ENCODE measurements around the gene HOXA5.
A peak's percentile ranks its signal among the peaks of the same experiment; 100 is the strongest.

HOXA5 gene

DNA sequence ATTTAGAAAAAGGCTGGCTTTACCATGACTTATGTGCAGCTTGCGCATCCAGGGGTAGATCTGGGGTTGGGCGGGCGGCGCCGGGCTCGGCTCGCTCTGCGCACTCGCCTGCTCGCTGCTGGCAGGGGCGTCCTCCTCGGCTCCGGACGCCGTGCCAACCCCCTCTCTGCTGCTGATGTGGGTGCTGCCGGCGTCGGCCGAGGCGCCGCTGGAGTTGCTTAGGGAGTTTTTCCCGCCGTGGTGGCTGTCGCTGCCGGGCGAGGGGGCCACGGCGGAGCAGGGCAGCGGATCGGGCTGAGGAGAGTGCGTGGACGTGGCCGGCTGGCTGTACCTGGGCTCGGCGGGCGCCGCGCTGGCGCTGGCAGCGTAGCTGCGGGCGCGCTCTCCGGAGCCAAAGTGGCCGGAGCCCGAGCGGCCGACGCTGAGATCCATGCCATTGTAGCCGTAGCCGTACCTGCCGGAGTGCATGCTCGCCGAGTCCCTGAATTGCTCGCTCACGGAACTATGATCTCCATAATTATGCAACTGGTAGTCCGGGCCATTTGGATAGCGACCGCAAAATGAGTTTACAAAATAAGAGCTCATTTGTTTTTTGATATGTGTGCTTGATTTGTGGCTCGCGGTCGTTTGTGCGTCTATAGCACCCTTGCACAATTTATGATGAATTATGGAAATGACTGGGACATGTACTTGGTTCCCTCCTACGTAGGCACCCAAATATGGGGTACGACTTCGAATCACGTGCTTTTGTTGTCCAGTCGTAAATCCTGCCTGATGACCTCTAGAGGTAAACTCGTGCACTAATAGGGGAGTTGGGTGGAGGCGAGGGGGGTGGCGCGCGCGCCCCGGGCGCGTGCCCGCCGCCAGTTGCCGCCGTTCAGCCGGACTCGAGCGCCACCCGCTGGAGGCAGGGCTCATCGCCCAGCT is at the start of gene HOXA5:
Gene HOXA5 (minus strand): TSS at position 659 of the 927 bp plus-strand sequence. CDS start 74 bp downstream, at position 585.
- no peak for DNase-seq (ENCODE audit: low read depth in 2 of 2)

DNA sequence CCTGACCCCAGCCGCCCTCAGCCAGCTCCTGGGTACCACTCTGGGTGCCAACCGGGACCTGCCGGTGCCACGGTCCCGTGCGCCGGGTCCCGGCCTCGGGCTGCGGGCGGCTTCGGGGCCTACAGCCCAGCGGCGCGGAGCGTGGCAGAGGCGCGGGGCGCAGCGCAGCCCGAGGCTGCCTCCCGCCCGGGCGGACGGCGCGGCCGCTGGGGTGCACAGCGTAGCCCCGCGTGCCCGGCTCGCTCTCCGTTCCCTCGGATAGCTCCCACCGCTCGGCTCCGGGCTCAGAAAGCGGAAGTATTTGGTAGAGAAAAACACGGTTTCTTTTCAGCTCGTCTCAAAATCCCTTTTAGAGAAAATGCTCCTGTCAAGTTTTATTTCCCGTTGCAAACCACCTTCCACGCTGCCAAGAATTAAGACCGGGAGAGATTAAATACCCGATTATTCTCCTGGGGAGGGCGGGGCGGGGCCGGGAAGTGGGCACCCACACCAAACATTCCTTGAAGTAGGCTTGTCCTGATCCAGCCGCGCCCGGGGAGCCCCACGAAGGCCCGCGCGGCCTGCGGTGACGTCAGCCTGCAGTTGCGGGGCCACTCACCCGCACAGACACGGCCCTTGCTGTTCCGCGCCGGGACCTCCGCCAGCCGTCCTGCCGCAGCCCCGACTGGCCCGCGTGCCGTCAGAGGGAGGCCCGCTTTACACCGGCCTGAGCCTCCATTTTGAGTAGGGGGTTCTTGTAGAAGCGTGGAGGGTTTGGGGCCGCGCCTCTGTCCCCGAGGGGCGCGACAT is 49.3 kb upstream of the HOXA5 start:
- no peak for DNase-seq (ENCODE audit: low read depth in 2 of 2)

DNA sequence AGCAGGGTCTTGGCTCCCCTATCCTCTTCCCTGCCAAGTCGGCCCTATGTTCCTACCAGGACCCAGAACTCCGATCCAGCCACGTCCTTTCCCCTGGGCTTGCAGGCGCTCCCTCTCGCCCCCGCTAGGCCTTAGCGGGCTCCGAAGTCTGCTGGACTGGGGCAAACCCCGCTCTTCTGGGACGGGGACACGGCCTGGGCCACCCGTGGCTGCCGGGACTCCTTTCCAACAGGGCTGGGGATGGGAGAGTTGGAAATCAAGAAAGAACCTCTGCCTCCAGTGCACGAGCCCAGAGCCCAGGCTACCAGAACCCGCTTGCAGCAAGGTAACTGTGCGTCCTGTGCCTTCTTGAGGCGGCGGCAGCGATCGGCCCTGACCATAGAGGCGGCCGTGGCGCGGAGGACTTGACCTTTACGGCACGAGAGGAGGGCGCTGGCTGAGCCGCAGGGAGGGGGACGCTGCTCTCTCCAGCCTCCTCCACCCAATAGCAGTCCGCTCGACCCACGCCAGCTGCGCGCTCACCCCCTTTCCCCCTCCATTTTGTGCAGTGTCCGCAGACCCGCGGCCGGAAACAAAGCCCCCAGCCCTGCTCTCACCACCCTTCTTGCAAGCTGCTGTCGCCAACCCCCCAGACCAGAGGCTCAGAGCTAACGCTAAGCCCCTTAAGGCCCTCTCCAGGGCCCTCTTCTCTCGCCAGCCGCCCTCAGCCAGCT is 48.5 kb upstream of the HOXA5 start:
- no peak for DNase-seq (ENCODE audit: low read depth in 2 of 2)

DNA sequence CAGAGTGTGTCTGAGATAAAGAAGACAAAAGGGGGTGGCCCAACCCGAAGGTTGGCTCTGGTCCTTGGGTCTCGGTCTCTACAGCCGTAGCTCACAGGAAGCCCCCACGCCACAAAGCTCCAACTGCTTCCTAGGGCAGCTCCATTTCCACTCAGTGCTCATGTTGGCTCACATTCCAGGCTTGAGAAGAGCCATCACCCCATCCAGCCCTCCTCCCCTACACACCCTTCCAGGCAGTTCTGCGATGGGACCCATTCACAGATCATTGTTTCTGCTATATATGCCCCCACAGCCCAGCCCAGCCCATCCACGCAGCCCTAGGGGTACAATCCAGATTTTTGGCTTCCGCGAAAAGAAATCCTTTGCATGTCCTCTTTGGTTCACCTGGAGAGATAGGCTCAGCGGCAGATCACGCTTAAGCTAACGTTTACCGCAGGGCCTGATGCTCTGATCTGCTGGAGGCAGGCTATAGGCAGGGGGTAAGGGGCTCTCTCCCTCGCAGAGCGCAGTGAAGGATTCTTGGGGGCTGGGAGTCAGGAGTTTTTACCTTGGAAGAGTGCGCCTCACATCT is 47.8 kb upstream of the HOXA5 start:
- DNase-seq (ENCODE audit: low read depth in 2 of 2), result no peak

DNA sequence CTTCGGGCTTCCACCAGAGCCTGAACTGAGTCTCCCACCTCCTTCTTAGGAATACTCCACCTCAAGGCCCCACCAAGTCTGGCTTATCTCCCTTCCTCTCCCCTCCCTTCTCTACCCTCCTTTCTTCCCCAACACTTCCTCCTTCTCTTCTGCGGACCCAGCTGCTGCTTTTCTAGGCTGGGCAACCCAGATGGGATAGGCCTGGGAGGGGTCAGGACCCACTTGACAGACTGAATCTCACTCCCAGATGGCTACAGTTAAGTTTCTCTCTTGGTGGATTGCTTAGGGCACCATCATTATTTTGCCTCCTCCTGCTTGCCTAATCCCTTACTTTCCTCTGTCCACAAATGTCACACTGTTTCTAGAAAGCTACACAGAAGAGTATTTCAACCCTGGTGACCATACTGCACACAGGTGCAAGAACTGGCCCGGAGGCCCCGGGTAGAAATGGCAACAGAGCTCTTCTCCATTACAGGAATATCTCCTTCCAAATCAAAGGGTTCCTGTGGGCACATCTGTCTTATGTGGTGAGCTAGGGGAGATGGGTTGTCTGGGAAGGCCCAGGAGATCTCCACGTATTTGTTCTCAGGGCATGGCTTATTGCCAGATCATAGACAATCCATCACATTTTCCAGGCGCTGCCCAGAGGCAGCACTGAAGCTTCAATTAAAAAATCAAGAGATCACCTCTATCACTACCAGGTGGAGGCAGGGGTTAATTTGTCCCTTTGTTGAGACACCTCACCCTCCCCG is 46.7 kb upstream of the HOXA5 start:
- DNase-seq (ENCODE audit: low read depth in 2 of 2), result no peak

DNA sequence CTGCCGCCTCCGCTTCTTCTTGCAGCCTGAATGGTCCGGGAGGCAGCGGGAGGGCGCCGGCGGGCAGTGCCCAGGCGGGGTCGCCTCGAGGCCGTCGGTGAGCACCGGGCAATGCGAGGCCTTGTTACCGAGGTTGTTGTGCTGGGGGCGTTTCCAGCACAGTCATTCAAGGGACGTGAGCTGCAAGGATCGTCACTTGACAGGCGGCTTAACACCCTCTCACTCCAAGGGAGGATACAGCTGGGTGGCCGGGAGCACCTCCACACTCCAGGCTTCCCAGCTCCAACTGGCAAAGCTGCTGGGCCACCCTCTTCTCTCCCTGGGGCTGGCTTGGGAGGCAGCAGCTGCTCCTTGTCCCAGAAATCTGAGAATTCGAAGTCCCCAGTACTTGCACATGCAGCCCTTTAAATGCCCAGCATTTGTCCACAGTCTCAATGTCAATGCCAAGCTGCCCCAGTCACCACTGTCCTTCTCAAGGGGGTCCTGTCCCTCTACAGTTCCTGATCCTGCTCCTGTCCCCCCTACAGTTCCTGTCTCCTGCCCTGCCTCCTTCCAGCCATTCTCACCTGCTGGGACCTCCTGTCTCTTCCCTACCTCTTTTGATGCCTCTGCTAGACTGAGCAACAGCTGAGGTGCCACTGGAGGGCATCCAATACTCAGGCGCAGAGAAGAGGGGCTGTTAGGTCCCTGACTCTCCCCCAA is 46.0 kb upstream of the HOXA5 start:
- DNase-seq (ENCODE audit: low read depth in 2 of 2), result no peak

DNA sequence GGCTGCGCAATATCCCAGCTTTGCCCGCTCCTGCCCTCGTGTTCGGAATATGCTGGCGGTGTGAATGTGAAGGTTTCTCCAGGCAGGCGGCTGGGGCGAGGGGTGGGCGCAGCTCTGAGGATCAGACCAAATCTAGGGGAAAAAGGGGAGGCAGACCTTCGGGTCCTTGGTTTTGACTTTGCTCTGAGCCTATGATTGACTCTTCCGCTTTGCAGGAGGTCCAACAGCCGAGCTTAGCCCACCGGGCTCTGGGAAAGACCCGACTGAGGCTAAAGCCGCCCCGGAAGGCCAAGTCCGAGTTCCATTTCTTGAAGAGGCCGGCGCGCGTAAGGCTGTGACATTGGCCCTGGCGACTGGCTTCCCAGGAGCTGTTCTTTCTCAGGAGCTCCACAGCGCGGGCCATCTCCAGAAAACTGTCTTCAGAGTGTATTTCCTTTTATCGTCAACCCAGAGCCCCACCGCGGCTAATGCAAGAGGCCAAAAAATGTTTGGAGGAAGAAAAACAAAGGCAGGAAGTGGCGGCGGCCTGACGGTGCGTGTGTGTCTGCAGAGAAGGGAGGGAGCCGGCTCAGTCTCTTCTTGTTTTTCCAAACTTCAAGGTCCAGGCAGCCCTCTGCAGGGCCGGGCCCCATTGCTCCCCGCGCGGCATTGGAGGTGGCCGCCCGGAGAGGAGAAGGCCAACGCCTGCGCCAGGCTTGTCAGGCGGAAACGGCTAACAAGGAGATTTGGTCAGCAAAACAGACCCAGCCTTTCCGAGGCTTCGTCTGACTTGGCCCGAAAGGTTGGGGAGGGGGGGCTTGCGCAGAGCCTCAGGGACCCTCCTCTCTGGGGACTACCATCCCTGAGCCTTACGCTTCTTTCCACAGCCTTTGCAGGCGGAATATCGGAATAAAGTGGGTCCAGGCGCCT is 45.2 kb upstream of the HOXA5 start:
- DNase-seq (ENCODE audit: low read depth in 2 of 2), result no peak

DNA sequence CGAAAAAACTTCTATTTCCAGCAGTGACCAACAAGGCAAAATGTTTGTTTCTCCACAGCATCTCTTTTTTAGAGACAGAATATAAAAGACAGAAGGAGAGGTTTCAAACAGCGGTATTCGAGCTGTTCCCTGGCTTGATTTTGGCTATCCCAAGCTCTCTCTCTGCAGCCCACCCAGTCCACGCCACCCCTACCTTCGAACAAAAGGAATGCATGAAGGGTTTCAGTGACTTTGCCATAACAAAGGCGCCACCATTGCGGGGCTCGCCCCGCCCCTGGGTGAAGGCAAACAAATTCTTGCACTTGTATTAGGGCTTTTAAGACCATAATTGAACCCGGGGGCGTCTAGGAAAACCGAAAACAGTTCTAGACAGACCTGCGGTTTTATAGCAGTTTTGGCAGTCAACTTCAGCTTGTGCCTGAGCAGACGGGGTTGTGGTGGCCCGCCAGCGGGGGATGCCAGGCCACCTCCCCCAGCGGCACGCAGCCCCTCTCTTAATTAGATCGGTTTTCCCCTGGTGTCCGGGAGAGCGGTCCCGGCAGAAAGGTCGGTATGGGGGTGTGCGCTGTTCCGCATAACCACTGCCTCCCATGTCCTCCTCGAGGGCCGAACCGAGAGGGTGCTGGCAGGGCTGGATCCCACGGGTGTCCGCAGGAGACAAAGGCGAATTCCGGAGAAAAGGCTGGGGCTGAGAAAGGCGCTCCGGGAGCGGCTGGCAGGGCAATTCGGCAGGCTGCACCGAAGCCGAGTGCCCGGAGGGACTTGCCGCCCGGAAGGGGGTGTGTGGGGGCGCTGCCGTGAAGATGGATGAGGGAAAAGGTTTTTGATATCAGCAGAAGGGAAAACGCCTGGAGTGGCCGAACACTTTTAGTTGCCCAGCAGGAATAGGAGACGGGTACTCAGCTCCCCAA is 44.2 kb upstream of the HOXA5 start:
- no peak for DNase-seq (ENCODE audit: low read depth in 2 of 2)

DNA sequence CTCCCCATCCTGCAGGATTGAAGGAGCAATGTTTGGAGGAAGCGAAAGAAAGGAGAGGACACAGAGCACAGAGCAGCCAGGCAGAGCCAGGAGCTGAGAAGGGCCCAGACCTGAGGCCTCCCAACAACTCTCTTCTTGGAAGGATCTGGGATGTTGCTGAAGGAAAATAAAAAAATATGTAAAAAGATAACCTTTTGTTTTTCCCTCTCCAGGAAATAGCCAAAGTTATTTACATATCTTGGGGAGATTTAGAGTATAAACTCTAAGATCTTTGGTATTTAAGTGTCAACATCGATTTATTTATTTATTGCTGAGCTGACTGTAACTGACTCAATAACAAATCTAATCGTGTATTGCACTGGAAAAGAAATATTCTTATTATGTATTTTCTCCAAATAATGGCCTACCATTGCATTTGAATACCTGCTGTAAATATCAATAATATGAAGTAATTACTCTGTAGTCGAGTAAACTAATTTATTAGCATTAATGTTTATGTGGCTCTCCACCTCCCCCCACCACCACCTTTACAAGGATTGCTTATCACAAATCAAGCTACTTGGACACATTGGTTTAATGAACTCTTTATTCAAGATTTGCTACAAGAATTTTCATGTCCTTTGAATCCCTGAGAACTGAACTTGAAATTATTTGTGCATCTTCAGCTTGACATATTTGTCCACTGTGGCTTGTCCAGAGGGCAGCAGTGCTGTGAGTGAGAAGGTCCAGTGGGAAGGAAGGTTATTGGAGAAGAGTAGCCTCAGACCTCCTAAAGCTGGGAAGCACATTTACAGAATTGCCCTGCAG is 43.4 kb upstream of the HOXA5 start:
- DNase-seq (ENCODE audit: low read depth in 2 of 2), result no peak

DNA sequence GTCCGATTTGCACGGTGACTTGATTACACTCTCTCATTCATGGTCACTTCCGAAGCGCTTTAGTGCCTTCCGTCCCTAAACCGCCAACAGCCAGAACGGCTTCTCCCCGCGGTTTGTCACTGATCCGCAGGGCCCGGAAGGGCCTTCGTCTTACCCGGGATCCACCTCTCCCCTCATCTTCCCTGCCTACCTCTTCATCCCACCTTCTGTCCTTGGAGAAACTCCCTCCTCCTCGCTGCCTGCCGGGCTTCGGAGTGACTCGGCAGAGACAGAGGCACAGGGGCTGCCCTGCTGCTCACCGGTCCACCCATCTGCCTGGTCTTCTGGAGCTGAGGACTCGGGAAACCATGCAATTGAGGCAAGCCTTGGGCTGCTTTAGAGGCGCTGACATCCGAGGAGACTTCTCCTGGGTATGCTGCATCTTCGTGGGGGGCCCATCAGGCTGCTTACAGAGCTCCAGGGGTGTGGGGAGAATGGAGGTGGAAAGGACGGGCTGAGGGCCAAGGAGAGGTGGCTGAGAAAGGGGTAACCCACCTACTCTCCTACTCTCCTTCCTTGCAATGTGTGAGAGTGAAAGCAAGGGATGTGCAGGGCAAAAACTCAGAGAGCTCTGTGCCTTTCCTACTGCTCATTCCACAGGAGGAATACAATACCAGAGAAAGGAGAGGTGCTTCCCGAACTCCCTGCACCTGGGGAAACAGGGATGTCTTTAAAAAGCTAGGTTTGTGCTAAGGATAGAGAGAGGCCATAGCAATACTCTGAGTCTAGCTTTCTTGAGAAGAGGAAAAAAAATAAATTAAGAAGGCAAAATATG is 42.6 kb upstream of the HOXA5 start:
- DNase-seq (ENCODE audit: low read depth in 2 of 2), result no peak

DNA sequence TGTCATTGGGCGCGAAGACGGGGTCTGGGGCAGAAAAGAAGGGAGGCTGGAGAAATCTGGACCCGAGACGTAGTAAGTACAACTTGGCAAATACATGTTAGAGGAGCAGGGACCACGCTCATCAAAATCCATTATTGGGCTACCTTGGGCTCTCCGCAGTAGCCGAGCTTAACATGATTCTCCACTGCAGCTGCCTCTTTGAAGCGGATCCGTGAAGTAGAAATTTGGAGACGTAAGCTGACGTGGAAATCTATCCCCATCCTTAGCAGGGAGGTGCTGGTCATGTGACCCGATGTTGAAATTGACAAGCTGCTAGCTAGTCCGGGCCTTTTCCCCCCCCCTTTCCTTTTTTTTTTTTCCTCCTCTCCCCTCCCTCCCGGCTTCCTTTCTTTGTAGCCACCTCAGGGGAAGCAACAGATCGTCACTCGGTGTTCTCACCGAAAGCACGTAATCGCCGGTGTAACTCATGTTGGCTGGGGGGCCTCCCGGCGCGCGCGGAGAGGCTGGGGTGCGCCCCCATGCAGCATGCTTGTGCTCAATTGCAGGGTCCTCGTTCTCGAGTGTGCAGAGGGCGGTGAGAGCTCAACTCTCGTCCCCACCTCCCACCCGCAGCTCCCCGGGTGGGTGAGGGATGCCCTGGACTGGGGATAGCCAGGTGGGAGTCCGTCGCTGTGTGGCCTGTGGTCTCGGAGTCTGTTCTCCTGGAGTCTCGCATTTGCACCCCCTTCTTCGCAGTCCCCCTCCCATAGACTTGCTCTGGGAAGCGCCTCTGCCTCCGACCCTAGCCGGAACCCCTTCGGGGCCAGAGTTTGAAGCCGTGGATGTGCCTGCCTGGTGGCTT is 41.8 kb upstream of the HOXA5 start, which contains the start of gene HOXA11:
Gene HOXA11 (minus strand): TSS at position 220 of the 841 bp plus-strand sequence. CDS start 88 bp downstream, at position 132.
- DNase-seq (ENCODE audit: low read depth in 2 of 2), result peak; percentile 85 to 86

DNA sequence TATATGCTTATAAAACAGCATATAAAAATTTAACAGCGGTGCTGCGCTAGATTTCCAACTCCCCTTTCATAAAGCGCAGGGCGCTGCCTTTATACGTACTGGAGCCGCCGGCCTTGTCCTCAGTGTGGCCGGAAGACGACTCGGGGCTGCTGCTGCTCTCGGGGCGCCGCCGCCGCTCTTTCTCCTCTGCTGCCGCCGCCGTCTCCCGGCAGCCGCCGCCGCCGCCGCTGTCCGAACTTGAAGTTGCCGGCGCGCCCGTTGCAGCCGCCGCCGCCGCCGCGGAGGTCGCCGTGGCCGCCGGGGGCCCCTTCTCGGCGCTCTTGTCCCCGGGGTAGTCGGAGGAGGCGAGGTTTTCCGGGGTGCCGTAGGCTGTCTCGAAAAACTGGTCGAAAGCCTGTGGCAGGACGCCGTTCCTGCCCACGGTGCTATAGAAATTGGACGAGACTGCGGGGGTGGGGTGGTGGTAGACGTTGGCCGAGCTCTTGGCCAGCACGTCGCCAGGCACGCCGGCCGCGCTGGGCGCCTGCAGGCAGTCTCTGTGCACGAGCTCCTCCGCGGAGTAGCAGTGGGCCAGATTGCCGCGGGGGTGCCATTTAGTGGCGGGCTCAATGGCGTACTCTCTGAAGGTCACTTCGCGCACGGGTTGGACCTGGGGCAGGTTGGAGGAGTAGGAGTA is 41.0 kb upstream of the HOXA5 start:
- no peak for DNase-seq (ENCODE audit: low read depth in 2 of 2)

DNA sequence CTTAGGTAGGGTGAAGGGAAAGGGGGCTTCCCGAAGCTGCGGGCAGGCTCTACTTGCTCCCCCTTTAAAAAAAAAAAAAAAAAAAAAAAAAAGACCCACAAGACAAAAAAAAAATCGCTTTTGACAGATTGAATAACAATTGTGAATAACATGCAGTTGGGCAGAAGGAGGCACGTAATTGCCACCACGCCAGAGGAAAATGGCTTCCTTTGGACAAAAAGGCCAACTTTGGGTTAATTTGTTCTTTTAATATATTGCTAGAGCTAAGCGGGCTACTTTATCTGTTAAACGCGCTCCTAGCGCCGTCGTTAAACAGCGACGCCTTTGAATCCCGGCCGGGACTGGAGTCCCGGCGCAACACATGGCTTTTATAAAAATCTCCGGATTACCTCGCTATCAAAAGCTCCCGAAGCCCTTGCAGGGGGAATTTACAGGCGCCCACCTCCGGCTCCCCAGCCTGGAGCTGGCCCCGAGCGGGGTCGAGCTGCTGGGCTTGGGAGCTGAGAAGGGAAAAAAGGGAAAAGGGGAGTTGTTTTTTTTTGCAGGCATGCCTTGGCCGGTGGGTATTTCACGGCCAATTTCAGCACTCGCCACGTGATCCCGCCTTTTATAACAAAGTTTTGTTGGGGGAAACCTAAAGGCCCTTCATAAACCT is 40.3 kb upstream of the HOXA5 start:
- no peak for DNase-seq (ENCODE audit: low read depth in 2 of 2)

All from fibroblast of skin of left quadriceps (primary cell).